ENCODE measurements around the gene VAV2. TPM values are rescaled to one million over a fixed set of nuclear protein-coding genes. Genes with fewer than 3 reads are reported as not detected.
A peak's percentile ranks its signal among the peaks of the same experiment; 100 is the strongest.

Gene VAV2
- total RNA-seq, 2 donors from 2014 or later, result 3.4 to 6.0 TPM

DNA sequence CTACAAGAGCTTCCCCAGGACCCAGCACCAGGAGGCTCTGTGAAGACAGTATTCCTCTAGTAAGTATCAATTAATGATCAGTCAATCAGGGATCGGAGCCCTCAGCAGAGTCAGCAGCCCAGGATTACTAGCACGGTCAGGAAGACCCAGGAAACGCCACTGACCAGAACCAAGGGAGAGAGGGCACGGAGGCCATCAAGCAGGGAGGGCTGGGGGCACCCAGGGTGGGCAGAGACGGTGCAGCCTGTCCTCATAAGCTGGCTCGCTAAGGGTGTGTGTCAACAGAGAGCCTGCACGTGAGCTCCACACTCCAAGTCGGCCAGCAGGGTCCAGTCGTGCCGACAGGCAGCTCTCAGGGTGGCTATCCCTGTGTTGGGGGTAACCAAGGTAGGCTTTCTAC, 29.0 kb downstream of the VAV2 start:
- no peaks in the 10 kb centered on the region for H3K36me3 ChIP-seq
- TF ChIP-seq, protein P1, sequence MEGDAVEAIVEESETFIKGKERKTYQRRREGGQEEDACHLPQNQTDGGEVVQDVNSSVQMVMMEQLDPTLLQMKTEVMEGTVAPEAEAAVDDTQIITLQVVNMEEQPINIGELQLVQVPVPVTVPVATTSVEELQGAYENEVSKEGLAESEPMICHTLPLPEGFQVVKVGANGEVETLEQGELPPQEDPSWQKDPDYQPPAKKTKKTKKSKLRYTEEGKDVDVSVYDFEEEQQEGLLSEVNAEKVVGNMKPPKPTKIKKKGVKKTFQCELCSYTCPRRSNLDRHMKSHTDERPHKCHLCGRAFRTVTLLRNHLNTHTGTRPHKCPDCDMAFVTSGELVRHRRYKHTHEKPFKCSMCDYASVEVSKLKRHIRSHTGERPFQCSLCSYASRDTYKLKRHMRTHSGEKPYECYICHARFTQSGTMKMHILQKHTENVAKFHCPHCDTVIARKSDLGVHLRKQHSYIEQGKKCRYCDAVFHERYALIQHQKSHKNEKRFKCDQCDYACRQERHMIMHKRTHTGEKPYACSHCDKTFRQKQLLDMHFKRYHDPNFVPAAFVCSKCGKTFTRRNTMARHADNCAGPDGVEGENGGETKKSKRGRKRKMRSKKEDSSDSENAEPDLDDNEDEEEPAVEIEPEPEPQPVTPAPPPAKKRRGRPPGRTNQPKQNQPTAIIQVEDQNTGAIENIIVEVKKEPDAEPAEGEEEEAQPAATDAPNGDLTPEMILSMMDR (IDR thresholded peaks at IDR 0.05), result no peak
- no peak overlapping the region for H3K4me3 ChIP-seq
- no peak overlapping the region for H3K27ac ChIP-seq
- peaks cover 0 to 22% of the 10 kb centered on the region in 2 donors for H3K4me1 ChIP-seq
- H3K9me3 ChIP-seq, result peaks cover 0 to 13% of the 10 kb centered on the region in 2 donors
- H3K27me3 ChIP-seq, result no peaks in the 10 kb centered on the region
- DNase-seq (ENCODE audit: low spot score), result no peak

DNA sequence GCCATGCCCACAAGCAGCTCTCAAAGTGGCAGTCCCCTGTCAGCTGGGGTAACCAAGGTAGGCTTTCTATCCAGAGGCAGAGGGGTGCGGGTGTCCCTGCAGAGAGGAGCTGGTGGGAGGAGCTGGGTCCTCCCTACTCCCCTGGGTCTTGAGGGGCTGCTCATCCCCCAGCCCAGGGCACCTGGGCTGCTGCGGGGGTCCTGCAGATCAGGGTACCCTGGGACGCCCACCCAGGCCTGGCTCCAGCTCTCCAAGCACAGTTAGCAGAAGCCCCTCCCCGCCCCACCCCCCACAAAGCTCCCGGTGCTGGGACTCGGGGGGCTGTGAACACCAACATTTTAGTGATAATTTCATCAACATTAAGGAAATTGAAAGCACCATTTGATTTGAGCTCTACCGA, 29.8 kb downstream of the VAV2 start:
- Histone ChIP-seq H3K4me1 (peaks cover 0 to 24% of the 10 kb centered on the region in 2 donors), H3K27ac (no peak overlapping the region), H3K36me3 (no peaks in the 10 kb centered on the region), H3K27me3 (no peaks in the 10 kb centered on the region), H3K4me3 (no peak overlapping the region), H3K9me3 (peaks cover 0 to 13% of the 10 kb centered on the region in 2 donors)
- DNase-seq (ENCODE audit: low spot score), result no peak
- TF ChIP-seq, protein P1 (IDR thresholded peaks at IDR 0.05), result no peak

DNA sequence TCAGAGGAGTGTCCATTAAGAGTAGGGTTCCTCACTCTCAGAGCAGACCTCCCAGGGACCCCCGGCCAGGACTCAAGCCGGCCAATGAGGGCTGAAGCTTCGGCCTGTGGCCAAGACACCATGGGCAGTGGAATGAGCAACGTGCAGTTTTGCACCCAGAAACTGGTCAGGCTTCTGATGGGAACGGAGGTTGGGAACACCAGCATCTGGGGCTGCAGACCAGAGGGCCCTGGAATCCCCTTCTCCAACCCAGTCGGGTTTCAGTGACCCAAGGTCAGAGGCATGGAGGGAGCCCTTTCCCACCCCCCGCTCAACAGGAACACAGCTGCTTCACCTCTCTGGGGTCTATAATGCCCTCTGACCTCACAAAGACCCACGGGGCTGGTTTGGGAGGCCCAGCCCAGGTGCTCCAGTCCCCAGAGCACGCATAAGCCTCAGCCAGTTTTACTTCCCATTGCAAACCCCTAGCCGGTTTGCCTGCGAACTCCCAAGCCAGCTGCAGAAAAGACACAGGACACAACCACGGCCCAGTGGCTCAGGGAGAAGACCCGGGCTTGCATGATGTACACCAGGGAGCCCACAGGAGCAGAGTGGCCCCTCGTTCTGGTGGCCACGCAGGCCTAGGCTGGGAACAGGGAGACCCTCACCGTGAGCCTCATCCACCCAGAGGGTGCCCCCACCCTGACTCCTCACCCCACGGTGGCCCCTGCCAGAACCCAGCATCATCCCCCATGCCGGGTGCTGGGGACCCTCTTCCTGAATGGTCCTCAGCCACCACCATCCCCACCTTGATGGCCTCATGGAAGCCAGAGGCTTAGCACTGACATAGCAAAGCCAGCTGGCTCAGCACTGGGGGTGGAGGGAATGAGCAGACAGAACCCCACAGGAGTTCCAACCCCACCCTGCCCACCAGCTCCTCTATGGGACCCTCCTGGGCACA, 30.6 kb downstream of the VAV2 start:
- Histone ChIP-seq H3K9me3 (peaks cover 0 to 13% of the 10 kb centered on the region in 2 donors), H3K27ac (no peak overlapping the region), H3K4me3 (no peak overlapping the region), H3K36me3 (no peaks in the 10 kb centered on the region), H3K4me1 (peaks cover 0 to 32% of the 10 kb centered on the region in 2 donors), H3K27me3 (no peaks in the 10 kb centered on the region)
- DNase-seq (ENCODE audit: low spot score), result no peak
- TF ChIP-seq, protein P1 (IDR thresholded peaks at IDR 0.05), result no peak

DNA sequence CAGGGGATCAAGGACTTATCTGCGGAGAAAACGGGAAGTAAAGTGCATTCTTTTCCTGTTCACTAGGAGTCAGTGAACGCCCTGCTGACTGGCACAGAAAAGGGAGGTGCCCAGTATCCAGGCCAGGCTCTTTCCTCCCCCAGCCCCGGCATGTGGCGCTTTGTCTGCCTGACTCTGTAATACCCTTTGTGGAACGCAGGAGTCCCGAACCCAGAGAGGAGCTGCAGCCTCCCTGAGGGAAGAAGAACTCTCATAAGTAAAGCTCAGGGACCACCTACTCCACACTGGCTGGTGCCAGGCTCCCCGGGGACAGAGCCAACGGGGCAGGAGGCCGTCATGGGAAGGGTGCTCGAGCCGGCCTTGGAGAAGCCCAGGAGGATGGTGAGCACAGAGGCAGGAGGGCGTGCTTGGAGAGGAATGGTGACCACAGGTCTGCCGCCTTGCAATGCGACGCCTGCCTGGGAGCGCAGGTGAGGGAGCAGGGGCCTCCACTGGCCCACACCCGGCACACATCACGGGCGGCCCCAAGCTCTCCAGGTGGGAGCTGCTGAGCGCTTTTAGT, 31.5 kb downstream of the VAV2 start:
- Histone ChIP-seq H3K9me3 (peaks cover 0 to 13% of the 10 kb centered on the region in 2 donors), H3K27me3 (no peaks in the 10 kb centered on the region), H3K36me3 (no peaks in the 10 kb centered on the region), H3K27ac (no peak overlapping the region), H3K4me1 (peaks cover 0 to 41% of the 10 kb centered on the region in 2 donors), H3K4me3 (no peak overlapping the region)
- DNase-seq (ENCODE audit: low spot score), result peak; percentile 68
- TF ChIP-seq, protein P1 (IDR thresholded peaks at IDR 0.05), result no peak

DNA sequence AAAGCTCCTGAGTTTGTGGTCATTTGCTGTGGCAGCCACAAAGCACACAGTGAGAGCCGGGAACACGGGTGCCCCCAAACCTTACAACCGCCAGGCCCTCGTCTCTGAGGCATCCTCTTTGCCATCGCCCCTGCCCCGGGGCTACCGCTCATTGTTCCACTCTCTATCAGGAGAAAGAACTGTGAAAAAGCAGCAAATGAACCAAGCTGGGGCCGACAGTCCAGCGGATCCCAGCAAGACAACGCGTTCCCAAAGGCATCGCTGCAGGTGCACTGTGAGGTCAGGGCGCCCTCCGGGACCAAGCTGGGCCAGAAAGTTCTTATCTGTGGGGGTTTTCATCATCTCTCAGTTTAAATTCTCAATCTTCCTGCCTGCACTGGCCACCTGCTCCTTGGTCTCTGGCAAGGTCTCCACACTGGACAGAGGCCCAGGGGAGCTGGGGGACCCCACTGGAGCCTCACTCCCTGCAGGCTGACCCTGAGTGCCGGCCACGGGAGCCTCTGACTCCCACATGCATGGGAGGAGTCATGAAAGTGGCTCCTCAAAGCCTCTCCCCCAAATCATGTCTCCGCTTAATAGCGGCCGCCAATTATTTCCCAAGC, 32.1 kb downstream of the VAV2 start:
- H3K9me3 ChIP-seq, result peaks cover 0 to 11% of the 10 kb centered on the region in 2 donors
- H3K4me1 ChIP-seq, result peaks cover 0 to 45% of the 10 kb centered on the region in 2 donors
- TF ChIP-seq, protein P1 (IDR thresholded peaks at IDR 0.05), result no peak
- no peaks in the 10 kb centered on the region for H3K27me3 ChIP-seq
- no peak for DNase-seq (ENCODE audit: low spot score)
- H3K4me3 ChIP-seq, result no peak overlapping the region
- H3K36me3 ChIP-seq, result no peaks in the 10 kb centered on the region
- no peak overlapping the region for H3K27ac ChIP-seq
